Left lobe of liver (tissue), 2 donors: Measurements from ENCODE around the gene CEACAM19. TPM values are rescaled to one million over a fixed set of nuclear protein-coding genes. Genes with fewer than 3 reads are reported as not detected.
"Not testable (repeated sequence)": the region's sequence is repeated elsewhere in the genome, so short reads cannot be mapped to it uniquely, and the experiment has no call there.

ENCODE experiments used
- ATAC-seq: fragments of 200-7000 bp; cut with Tn5 transposase; one replicate; pipeline ENCODE4 v1.9.1; 2020; ENCODE audit warnings: mild to moderate bottlenecking, moderate library complexity
- DNase-seq: peaks from one replicate; pipeline ENCODE4 v3.0.0-alpha.2; 2020; ENCODE audit warnings: low spot score
- total RNA-seq: library from RNA; stranded (reverse); gene quantifications from one replicate; pipeline ENCODE4 v1.2.1, GENCODE V29; 2021
- donor health status: DM: no; HTN: no; CAD: no; lungs with moderate emphysema.
- donor health status: DM: no; HTN: yes; CAD: no.

The CEACAM19 gene
- total RNA-seq, 1 donor from 2014 or later: 5.6 TPM

GRCh38 chr19:44696939-44697669 lies 25.8 kb downstream of the CEACAM19 start:
- peak; percentile 30 for ATAC-seq

GRCh38 chr19:44697670-44698034 lies 26.4 kb downstream of the CEACAM19 start:
- no peak for ATAC-seq

More at GRCh38 chr19:44696939-44697669, 25.8 kb downstream of the CEACAM19 start:
- no peak for DNase-seq

GRCh38 chr19:44698492-44699201 lies 27.4 kb downstream of the CEACAM19 start, which contains the start of gene CEACAM16:
Gene CEACAM16, plus strand, starts transcription at chr19:44699151. Its CDS starts 2,306 bp downstream, at chr19:44701457.
- no peak for ATAC-seq
- no peak for DNase-seq

More at GRCh38 chr19:44697670-44698034, 26.4 kb downstream of the CEACAM19 start:
- DNase-seq: no peak

- no peak for DNase-seq
- ATAC-seq: no peak
Measured at GRCh38 chr19:44700547-44700946, 29.3 kb downstream of the CEACAM19 start.

- DNase-seq (no peak), ATAC-seq (no peak)
Measured at GRCh38 chr19:44701228-44701627, 29.9 kb downstream of the CEACAM19 start.

- no peak for ATAC-seq
Measured at GRCh38 chr19:44702551-44703176, 31.4 kb downstream of the CEACAM19 start.

GRCh38 chr19:44703336-44704078 lies 32.2 kb downstream of the CEACAM19 start:
- ATAC-seq: no peak
- DNase-seq: no peak

More at GRCh38 chr19:44702551-44703176, 31.4 kb downstream of the CEACAM19 start:
- DNase-seq: no peak

GRCh38 chr19:44704982-44705381 lies 33.7 kb downstream of the CEACAM19 start:
- DNase-seq (no peak), ATAC-seq (no peak)

- no peak for ATAC-seq
- no peak for DNase-seq
Measured at GRCh38 chr19:44705502-44706010, 34.3 kb downstream of the CEACAM19 start.

GRCh38 chr19:44706506-44707236 lies 35.4 kb downstream of the CEACAM19 start:
- DNase-seq (no peak), ATAC-seq (no peak)

GRCh38 chr19:44707794-44708193 lies 36.5 kb downstream of the CEACAM19 start:
- ATAC-seq (no peak), DNase-seq (no peak)

GRCh38 chr19:44708940-44709339 lies 37.7 kb downstream of the CEACAM19 start:
- DNase-seq: no peak
- ATAC-seq: no peak

GRCh38 chr19:44709434-44710266 lies 38.4 kb downstream of the CEACAM19 start:
- not testable (repeated sequence) for DNase-seq, ATAC-seq

GRCh38 chr19:44710483-44710882 lies 39.2 kb downstream of the CEACAM19 start:
- no peak for DNase-seq
- ATAC-seq: no peak

GRCh38 chr19:44712864-44713515 lies 41.7 kb downstream of the CEACAM19 start:
- DNase-seq (no peak), ATAC-seq (peak; percentile 48)

- no peak for ATAC-seq
- no peak for DNase-seq
Measured at GRCh38 chr19:44714597-44715169, 43.4 kb downstream of the CEACAM19 start.

- DNase-seq (no peak), ATAC-seq (no peak)
Measured at GRCh38 chr19:44717603-44718002, 46.3 kb downstream of the CEACAM19 start.
